ENCODE measurements around the gene UMAD1.

Gene UMAD1

GRCh38 chr7:7761340-7761973 is 120.9 kb downstream of the UMAD1 start:
- DNase-seq (ENCODE audit: low read depth in 1 of 2, low spot score in 1 of 2) = peak in 1 of 2 experiments; percentile 5
- no peaks in the 10 kb centered on the region for H3K27me3 ChIP-seq (ENCODE audit: insufficient read depth, poor library complexity, severe bottlenecking)
- no peak overlapping the region for H3K27ac ChIP-seq (replicated peaks)
- TF ChIP-seq SPI1 (IDR thresholded peaks at IDR 0.05; ENCODE audit: borderline replicate concordance, low read depth) (peak; percentile 76), CTCF (IDR thresholded peaks at IDR 0.05; ENCODE audit: insufficient read depth, low read length) (no peak), REST (IDR thresholded peaks at IDR 0.05; ENCODE audit: insufficient replicate concordance, low read depth) (no peak), POLR2AphosphoS5 (IDR thresholded peaks at IDR 0.05; ENCODE audit: low read depth) (no peak)
- no peak overlapping the region for H3K4me3 ChIP-seq (replicated peaks; ENCODE audit: insufficient read depth, low read length)

GRCh38 chr7:7761974-7762779 is 121.6 kb downstream of the UMAD1 start:
- H3K4me3 ChIP-seq (replicated peaks; ENCODE audit: insufficient read depth, low read length) = no peak overlapping the region
- H3K27me3 ChIP-seq (ENCODE audit: insufficient read depth, poor library complexity, severe bottlenecking) = no peaks in the 10 kb centered on the region
- DNase-seq (ENCODE audit: low read depth in 1 of 2, low spot score in 1 of 2) = no peak
- H3K27ac ChIP-seq (replicated peaks) = no peak overlapping the region
- TF ChIP-seq POLR2AphosphoS5 (IDR thresholded peaks at IDR 0.05; ENCODE audit: low read depth) (no peak), GABPA (IDR thresholded peaks at IDR 0.05; ENCODE audit: low read depth) (no peak), SPI1 (IDR thresholded peaks at IDR 0.05; ENCODE audit: borderline replicate concordance, low read depth) (no peak), REST (IDR thresholded peaks at IDR 0.05; ENCODE audit: insufficient replicate concordance, low read depth) (no peak), CTCF (IDR thresholded peaks at IDR 0.05; ENCODE audit: insufficient read depth, low read length) (no peak)

GRCh38 chr7:7764520-7765396 is 124.2 kb downstream of the UMAD1 start:
- no peak overlapping the region for H3K4me3 ChIP-seq (replicated peaks; ENCODE audit: insufficient read depth, low read length)
- no peak for TF ChIP-seq POLR2AphosphoS5 (IDR thresholded peaks at IDR 0.05; ENCODE audit: low read depth)
- no peak for TF ChIP-seq REST (IDR thresholded peaks at IDR 0.05; ENCODE audit: insufficient replicate concordance, low read depth)
- no peak for TF ChIP-seq CTCF (IDR thresholded peaks at IDR 0.05; ENCODE audit: insufficient read depth, low read length)
- no peak for TF ChIP-seq GABPA (IDR thresholded peaks at IDR 0.05; ENCODE audit: low read depth)
- no peak for TF ChIP-seq SPI1 (IDR thresholded peaks at IDR 0.05; ENCODE audit: borderline replicate concordance, low read depth)
- no peak for DNase-seq (ENCODE audit: low read depth in 1 of 2, low spot score in 1 of 2)
- no peak overlapping the region for H3K27ac ChIP-seq (replicated peaks)
- no peaks in the 10 kb centered on the region for H3K27me3 ChIP-seq (ENCODE audit: insufficient read depth, poor library complexity, severe bottlenecking)

Data from HL-60 (cell line).